Dedifferentiated amniotic fluid mesenchymal stem cell (primary cell): ENCODE data around the gene APOM.

ENCODE experiments used
- DNase-seq: peaks from one replicate; pipeline ENCODE4 v3.0.0-alpha.2; 2016; ENCODE audit errors: extremely low spot score

APOM gene

DNA sequence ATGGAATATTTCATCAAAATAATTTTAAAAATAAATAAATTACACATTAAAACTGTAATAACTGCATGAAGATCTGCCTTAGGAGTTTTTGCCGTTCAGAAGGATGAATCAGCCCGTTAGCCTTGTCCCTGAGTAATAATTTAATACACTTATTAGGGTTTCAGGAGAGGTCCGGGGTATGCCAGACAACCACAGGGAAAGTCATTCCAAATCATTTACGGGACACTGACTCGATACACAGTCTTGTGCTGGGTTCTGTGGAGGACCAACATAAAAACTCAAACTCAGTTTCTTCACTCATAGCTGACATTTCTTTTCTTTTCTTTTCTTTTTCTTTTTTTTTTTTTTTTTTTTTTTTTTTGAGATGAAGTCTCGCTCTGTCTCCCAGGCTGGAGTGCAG lies 50.2 kb downstream of the APOM start:
- no peak for DNase-seq

DNA sequence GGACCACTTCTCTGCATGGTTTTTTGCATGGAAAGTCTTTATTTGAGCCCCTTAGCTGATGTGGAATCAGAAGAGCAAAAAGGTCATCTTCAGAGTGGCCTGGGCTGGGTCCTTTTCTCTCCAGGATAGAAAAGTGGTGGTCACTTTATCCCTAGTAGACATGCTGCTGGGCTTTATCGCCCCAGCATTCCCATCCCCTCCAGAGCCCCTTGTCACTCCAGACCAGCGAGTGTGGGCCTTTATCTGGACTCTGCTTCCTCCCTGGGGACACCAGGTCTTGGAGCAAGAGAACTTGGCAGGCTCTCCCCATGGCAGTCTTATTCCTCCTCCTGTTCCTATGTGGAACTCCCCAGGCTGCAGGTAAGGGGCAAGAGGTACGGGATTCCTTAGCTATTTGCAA lies 50.9 kb downstream of the APOM start, which contains the start of gene LY6G6F:
TSS of gene LY6G6F (plus strand) at position 268 of the 400 bp plus-strand sequence. CDS start at position 309, 41 bp downstream.
- DNase-seq, result no peak

DNA sequence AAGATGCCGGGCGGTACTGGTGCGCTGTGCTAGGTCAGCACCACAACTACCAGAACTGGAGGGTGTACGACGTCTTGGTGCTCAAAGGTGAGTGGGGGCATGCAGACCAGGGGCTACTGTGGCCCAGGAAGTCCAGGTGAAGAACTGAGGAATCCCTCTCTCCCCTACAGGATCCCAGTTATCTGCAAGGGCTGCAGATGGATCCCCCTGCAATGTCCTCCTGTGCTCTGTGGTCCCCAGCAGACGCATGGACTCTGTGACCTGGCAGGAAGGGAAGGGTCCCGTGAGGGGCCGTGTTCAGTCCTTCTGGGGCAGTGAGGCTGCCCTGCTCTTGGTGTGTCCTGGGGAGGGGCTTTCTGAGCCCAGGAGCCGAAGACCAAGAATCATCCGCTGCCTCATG lies 52.0 kb downstream of the APOM start:
- DNase-seq, result no peak
